ENCODE results near the gene TMEM126B.

TMEM126B gene

GRCh38 chr11:85682330-85683305 lies 54.2 kb downstream of the TMEM126B start:
- DNase-seq (ENCODE audit: low read depth) = no peak

DNA sequence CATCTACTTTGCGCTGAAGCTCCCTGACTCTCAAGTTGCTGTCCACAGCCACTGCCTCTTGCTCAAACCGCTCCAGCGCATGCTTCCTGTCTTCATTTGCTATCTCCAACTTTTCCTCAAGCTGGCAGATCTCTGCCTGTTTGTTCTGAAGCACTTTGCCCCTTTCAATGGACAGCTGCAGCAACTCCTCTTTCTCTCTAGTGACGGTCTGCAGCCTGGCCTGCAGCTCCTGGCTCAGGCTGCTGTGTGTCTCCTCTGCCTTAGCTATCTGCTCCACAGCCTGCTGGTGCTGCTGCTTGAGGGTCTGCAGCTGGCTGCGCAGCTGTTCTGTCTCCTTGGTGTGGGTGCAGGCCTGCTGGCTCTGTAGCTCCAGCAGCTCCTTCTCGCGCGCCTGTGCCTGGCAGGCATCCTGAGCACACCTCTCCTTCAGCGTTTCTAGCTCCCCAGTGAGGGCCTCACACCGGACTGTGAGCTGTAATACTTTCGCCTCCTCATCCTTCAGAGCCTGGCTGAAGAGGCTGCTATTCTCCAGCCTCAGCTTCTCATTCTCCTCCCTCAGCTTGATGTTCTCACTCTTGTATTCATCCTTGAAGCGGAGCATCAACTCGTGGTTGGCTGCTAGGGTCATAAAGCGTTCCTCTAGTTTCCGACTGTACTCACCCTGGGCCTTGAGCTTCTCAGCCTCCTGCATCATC lies 56.9 kb downstream of the TMEM126B start:
- DNase-seq (ENCODE audit: low read depth) = no peak

DNA sequence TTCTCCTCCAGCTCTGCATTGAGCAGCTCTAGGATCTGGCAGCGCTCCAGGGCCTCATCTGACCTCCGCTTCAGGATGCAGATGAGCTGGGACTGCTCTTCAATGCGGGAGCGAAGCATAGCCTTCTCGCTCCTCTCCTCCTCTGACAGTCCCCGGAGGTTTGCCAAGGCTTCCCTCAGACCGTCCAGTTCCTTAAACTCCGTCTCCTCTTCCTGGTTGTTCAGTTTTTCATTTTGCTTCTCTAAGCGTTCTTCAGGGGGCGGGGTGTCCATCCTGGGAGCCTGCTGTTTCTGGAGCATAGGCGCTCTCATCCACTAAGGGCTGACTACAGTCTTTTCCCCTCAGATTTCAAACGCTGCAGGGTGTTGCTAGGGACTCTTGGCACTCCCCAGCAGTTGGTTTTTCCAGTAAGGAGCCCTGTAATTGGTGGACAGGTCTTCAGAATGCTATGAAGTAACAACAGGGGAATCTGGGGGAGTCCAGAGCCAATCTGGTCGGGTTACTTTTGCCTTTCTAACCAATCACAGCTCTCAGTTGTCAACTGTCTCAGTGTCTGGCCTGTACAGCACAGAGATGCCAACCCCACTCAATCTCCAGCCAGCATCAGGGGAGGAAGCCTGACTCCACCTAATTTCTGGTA lies 57.5 kb downstream of the TMEM126B start, which contains the start of gene CCDC89:
Gene CCDC89, minus strand, starts transcription at position 376 of the 640 bp plus-strand sequence. Its CDS starts 65 bp downstream, at position 311.
- DNase-seq (ENCODE audit: low read depth) = no peak

Measured in HS-5 (cell line).